ENCODE data around the gene OPN1MW. TPM values are rescaled to one million over a fixed set of nuclear protein-coding genes. Genes with fewer than 3 reads are reported as not detected.

Gene OPN1MW
- total RNA-seq = not detected in 2 replicates

DNA sequence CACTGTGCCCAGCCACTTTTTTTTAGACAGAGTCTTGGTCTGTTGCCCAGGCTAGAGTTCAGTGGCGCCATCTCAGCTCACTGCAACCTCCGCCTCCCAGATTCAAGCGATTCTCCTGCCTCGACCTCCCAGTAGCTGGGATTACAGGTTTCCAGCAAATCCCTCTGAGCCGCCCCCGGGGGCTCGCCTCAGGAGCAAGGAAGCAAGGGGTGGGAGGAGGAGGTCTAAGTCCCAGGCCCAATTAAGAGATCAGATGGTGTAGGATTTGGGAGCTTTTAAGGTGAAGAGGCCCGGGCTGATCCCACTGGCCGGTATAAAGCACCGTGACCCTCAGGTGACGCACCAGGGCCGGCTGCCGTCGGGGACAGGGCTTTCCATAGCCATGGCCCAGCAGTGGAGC, at the start of gene OPN1MW:
OPN1MW (plus strand) TSS at position 301 of the 400 bp plus-strand sequence; CDS start at position 383, 82 bp downstream.

DNA sequence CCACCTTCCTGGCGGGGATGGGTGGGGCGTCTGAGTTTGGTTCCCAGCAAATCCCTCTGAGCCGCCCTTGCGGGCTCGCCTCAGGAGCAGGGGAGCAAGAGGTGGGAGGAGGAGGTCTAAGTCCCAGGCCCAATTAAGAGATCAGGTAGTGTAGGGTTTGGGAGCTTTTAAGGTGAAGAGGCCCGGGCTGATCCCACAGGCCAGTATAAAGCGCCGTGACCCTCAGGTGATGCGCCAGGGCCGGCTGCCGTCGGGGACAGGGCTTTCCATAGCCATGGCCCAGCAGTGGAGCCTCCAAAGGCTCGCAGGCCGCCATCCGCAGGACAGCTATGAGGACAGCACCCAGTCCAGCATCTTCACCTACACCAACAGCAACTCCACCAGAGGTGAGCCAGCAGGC, 38.4 kb upstream of the OPN1MW start, which contains the start of gene OPN1LW:
OPN1LW (plus strand) TSS at position 234 of the 400 bp plus-strand sequence; CDS start at position 275, 41 bp downstream.

GRCh38 chrX:154219456-154219855, 37.1 kb downstream of the OPN1MW start, which contains the start of gene OPN1MW2:
Gene OPN1MW2, plus strand, starts transcription at chrX:154219756. Its CDS starts 60 bp downstream, at chrX:154219816.

Other genes with a start within 250 kb of the OPN1MW start
- gene NAA10, start 247.6 kb upstream of the OPN1MW start, total RNA-seq = 47.6 and 120 TPM in 2 replicates
- gene RENBP, start 238.0 kb upstream of the OPN1MW start, total RNA-seq = 2.3 and 13.2 TPM in 2 replicates
- 7.9 and 13.4 TPM in 2 replicates for gene HCFC1, start 210.8 kb upstream of the OPN1MW start, total RNA-seq
- 4.0 and 6.8 TPM in 2 replicates for gene TMEM187, start 209.8 kb upstream of the OPN1MW start, total RNA-seq
- gene IRAK1, start 162.7 kb upstream of the OPN1MW start, total RNA-seq = 74.4 and 108 TPM in 2 replicates
- gene MECP2, start 84.9 kb upstream of the OPN1MW start, total RNA-seq = 15.3 and 27.6 TPM in 2 replicates
- gene OPN1LW, start 38.4 kb upstream of the OPN1MW start, total RNA-seq = not detected in 2 replicates
- gene OPN1MW2, start 37.2 kb downstream of the OPN1MW start, total RNA-seq = not detected in 2 replicates
- gene OPN1MW3, start 75.0 kb downstream of the OPN1MW start, total RNA-seq = not detected in 2 replicates
- under 0.01 TPM in 1 of 2 replicates, not detected in the other for gene TEX28, start 112.5 kb downstream of the OPN1MW start, total RNA-seq
- gene TKTL1, start 113.2 kb downstream of the OPN1MW start, total RNA-seq = not detected in 2 replicates
- gene FLNA, start 192.0 kb downstream of the OPN1MW start, total RNA-seq = 2,015 and 2,065 TPM in 2 replicates
- gene EMD, start 196.7 kb downstream of the OPN1MW start, total RNA-seq = 14.7 and 18.0 TPM in 2 replicates
- 2,943 and 5,659 TPM in 2 replicates for gene RPL10, start 215.8 kb downstream of the OPN1MW start, total RNA-seq
- gene DNASE1L1, start 226.7 kb downstream of the OPN1MW start, total RNA-seq = 62.6 and 66.7 TPM in 2 replicates
- gene TAFAZZIN, start 228.9 kb downstream of the OPN1MW start, total RNA-seq = 10.4 and 13.8 TPM in 2 replicates
- gene ATP6AP1, start 246.1 kb downstream of the OPN1MW start, total RNA-seq = 45.4 and 59.8 TPM in 2 replicates

Data from regular cardiac myocyte (primary cell).